H1 (cell line): ENCODE results near the gene TRIM31. TPM values are rescaled to one million over a fixed set of nuclear protein-coding genes. Genes with fewer than 3 reads are reported as not detected.

ENCODE experiments used
- CTCF ChIA-PET: fragments of 300-600 bp; sonication (Branson Sonifier 250); formaldehyde crosslinking; loops from one replicate; lab custom pipeline; 2021; ENCODE audit not compliant: partially characterized antibody; lab: Charles Lee
- POLR2A ChIA-PET: fragments of 300-600 bp; sonication (Branson Sonifier 250); formaldehyde crosslinking; loops from one replicate; lab custom pipeline; 2021; ENCODE audit warnings: inconsistent platforms; ENCODE audit not compliant: partially characterized antibody; lab: Charles Lee
- DNase-seq, 2 experiments: peaks; one replicate each; pipeline versions ENCODE4 v3.0.0 to v3.0.0-alpha.2; 2010 to 2022; ENCODE audit warnings: low spot score in 2 of 2, low read depth in 1 of 2, mixed read lengths in 1 of 2
- FAIRE-seq: peaks from 2 replicates; lab custom pipeline; 2011; peaks lifted over from hg19 to GRCh38; lab: Jason Lieb, UNC
- H2AFZ ChIP-seq: 2 replicates; pipeline ENCODE4 v1.8.1; 2012; ENCODE audit warnings: low read length, inconsistent platforms
- H2AK5ac ChIP-seq: 2 replicates; pipeline ENCODE4 v1.6.1; 2013; ENCODE audit warnings: low read depth, low read length
- H2BK120ac ChIP-seq: replicated peaks from 2 replicates; pipeline ENCODE3; 2013; ENCODE audit warnings: low read depth, low read length, inconsistent platforms
- H2BK12ac ChIP-seq: 2 replicates; pipeline ENCODE4 v1.6.1; 2013; ENCODE audit warnings: low read depth, low read length
- H2BK15ac ChIP-seq: 2 replicates; pipeline ENCODE4 v1.6.1; 2013; ENCODE audit warnings: low read length
- H2BK20ac ChIP-seq: 2 replicates; pipeline ENCODE4 v1.6.1; 2013; ENCODE audit warnings: low read length
- H2BK5ac ChIP-seq: 2 replicates; pipeline ENCODE4 v1.6.1; 2013; ENCODE audit warnings: low read depth, low read length
- H3K14ac ChIP-seq: 2 replicates; pipeline ENCODE4 v1.6.1; 2013; ENCODE audit warnings: inconsistent platforms; ENCODE audit not compliant: insufficient read length
- H3K18ac ChIP-seq: 2 replicates; pipeline ENCODE4 v1.6.1; 2013; ENCODE audit warnings: low read length; ENCODE audit errors: extremely low read depth
- H3K23ac ChIP-seq: 2 replicates; pipeline ENCODE4 v1.6.1; 2013; ENCODE audit warnings: inconsistent platforms; ENCODE audit not compliant: insufficient read length
- H3K23me2 ChIP-seq: 2 replicates; pipeline ENCODE4 v1.6.1; 2013; ENCODE audit warnings: low read depth, low read length
- H3K27ac ChIP-seq: 2 replicates; pipeline ENCODE4 v1.6.1; 2011; ENCODE audit warnings: low read depth, low read length, inconsistent platforms
- H3K27me3 ChIP-seq, 4 experiments: replicated peaks in 1 of 4; 1 replicate in 1 of 4; 2 replicates in 3 of 4; pipeline versions ENCODE4 v1.6.1 to v1.8.1; 2011 to 2013; ENCODE audit warnings: low read length in 3 of 4, mild to moderate bottlenecking in 3 of 4, inconsistent platforms in 2 of 4, mixed read lengths in 2 of 4, moderate library complexity in 1 of 4; ENCODE audit not compliant: control insufficient read depth in 3 of 4, insufficient read depth in 3 of 4; ENCODE audit errors: extremely low read depth in 1 of 4
- H3K36me3 ChIP-seq, 4 experiments: 2 replicates each; pipeline versions ENCODE4 v1.6.1 to v1.8.1; 2011 to 2013; ENCODE audit warnings: mild to moderate bottlenecking in 4 of 4, low read length in 3 of 4, moderate library complexity in 2 of 4, control low read depth in 1 of 4, inconsistent platforms in 1 of 4; ENCODE audit not compliant: insufficient read depth in 4 of 4, control insufficient read depth in 2 of 4
- H3K4ac ChIP-seq: replicated peaks from 2 replicates; pipeline ENCODE3; 2013; ENCODE audit warnings: low read length, low read depth, mixed read lengths, inconsistent platforms; ENCODE audit not compliant: insufficient read length
- H3K4me1 ChIP-seq, 4 experiments: replicated peaks in 1 of 4; 1 replicate in 1 of 4; 2 replicates in 3 of 4; pipeline versions ENCODE4 v1.6.1 to v1.8.1; 2011 to 2013; ENCODE audit warnings: low read length in 3 of 4, inconsistent platforms in 2 of 4, mixed read lengths in 1 of 4; ENCODE audit not compliant: insufficient read depth in 4 of 4, control insufficient read depth in 3 of 4
- H3K4me2 ChIP-seq, 2 experiments: 2 replicates each; pipeline versions ENCODE4 v1.6.1 to v1.8.1; 2011 to 2013; ENCODE audit warnings: low read depth in 2 of 2, low read length in 2 of 2, control low read depth in 1 of 2, inconsistent platforms in 1 of 2, mild to moderate bottlenecking in 1 of 2; ENCODE audit not compliant: insufficient read depth in 1 of 2
- H3K4me3 ChIP-seq, 4 experiments: fragments of 200-600, 300-600 bp in 1 of 4; sonication (generic), shearing (Covaris generic), sonication (Bioruptor Twin) in 1 of 4; 2 replicates each; pipeline versions ENCODE4 v1.5.1 to v1.8.1; 2011 to 2016; ENCODE audit warnings: low read length in 4 of 4, low read depth in 3 of 4, control low read depth in 2 of 4, inconsistent platforms in 2 of 4, mild to moderate bottlenecking in 2 of 4, mixed read lengths in 1 of 4, moderate library complexity in 1 of 4; ENCODE audit not compliant: insufficient read depth in 2 of 4; ENCODE audit errors: extremely low read depth in 1 of 4
- H3K56ac ChIP-seq: replicated peaks from 2 replicates; pipeline ENCODE3; 2013; ENCODE audit warnings: low read depth, mild to moderate bottlenecking, mixed read lengths, low read length, inconsistent platforms; ENCODE audit not compliant: insufficient read length
- H3K79me1 ChIP-seq: 2 replicates; pipeline ENCODE4 v1.6.1; 2013; ENCODE audit warnings: low read depth, low read length, control low read depth
- H3K79me2 ChIP-seq, 2 experiments: 2 replicates each; pipeline versions ENCODE4 v1.6.1 to v1.8.1; 2012 to 2013; ENCODE audit warnings: low read length in 2 of 2, mild to moderate bottlenecking in 2 of 2, inconsistent platforms in 1 of 2; ENCODE audit not compliant: insufficient read depth in 2 of 2, control insufficient read depth in 1 of 2
- H3K9ac ChIP-seq, 4 experiments: replicated peaks in 1 of 4; 1 replicate in 1 of 4; 2 replicates in 3 of 4; pipeline versions ENCODE4 v1.6.1 to v1.8.1; 2011 to 2013; ENCODE audit warnings: low read depth in 3 of 4, low read length in 3 of 4, control low read depth in 2 of 4, mild to moderate bottlenecking in 2 of 4, moderate library complexity in 2 of 4, inconsistent platforms in 1 of 4; ENCODE audit errors: extremely low read depth in 1 of 4
- H3K9me3 ChIP-seq, 2 experiments: 2 replicates each; pipeline versions ENCODE4 v1.6.1 to v1.8.1; 2012 to 2013; ENCODE audit warnings: mild to moderate bottlenecking in 2 of 2, moderate library complexity in 2 of 2, control low read depth in 1 of 2, inconsistent platforms in 1 of 2, low read depth in 1 of 2, low read length in 1 of 2, mixed read lengths in 1 of 2; ENCODE audit not compliant: insufficient read depth in 2 of 2
- H4K20me1 ChIP-seq, 2 experiments: replicated peaks in 1 of 2; 2 replicates each; pipeline versions ENCODE3 to v1.8.1; 2011 to 2013; ENCODE audit warnings: inconsistent platforms in 2 of 2, low read length in 2 of 2, mild to moderate bottlenecking in 1 of 2; ENCODE audit not compliant: insufficient read depth in 2 of 2, control insufficient read depth in 1 of 2
- H4K5ac ChIP-seq: 2 replicates; pipeline ENCODE4 v1.6.1; 2013; ENCODE audit warnings: low read length, low read depth, mixed read lengths, inconsistent platforms; ENCODE audit not compliant: insufficient read length
- H4K8ac ChIP-seq: 2 replicates; pipeline ENCODE4 v1.8.0; 2013; ENCODE audit warnings: mild to moderate bottlenecking, moderate library complexity, low read length, inconsistent platforms; ENCODE audit not compliant: insufficient read depth; ENCODE audit errors: extremely low read depth
- H4K91ac ChIP-seq: replicated peaks from 2 replicates; pipeline ENCODE3; 2013; ENCODE audit warnings: low read length, mixed read lengths, inconsistent platforms; ENCODE audit not compliant: insufficient read length
- ATF3 ChIP-seq: IDR thresholded peaks from 2 replicates; pipeline ENCODE4 v1.6.1; 2011; ENCODE audit warnings: low read depth, mild to moderate bottlenecking, low read length; ENCODE audit not compliant: insufficient read depth
- CHD2 ChIP-seq: IDR thresholded peaks from 2 replicates; pipeline ENCODE4 v1.6.1; 2012; ENCODE audit warnings: low read length, improper control_type of control experiment
- CTBP2 ChIP-seq: IDR thresholded peaks from 2 replicates; pipeline ENCODE4 v1.7.0; 2011; ENCODE audit warnings: borderline replicate concordance, mild to moderate bottlenecking, moderate library complexity, mixed read lengths, low read length; ENCODE audit not compliant: insufficient read depth, insufficient read length
- EP300 ChIP-seq, 2 experiments: IDR thresholded peaks; 1 replicate in 1 of 2; 2 replicates in 1 of 2; pipeline ENCODE4 v1.6.1; 2011 to 2012; ENCODE audit warnings: low read depth in 2 of 2, low read length in 2 of 2, mild to moderate bottlenecking in 2 of 2, borderline replicate concordance in 1 of 2, inconsistent platforms in 1 of 2, moderate library complexity in 1 of 2
- JUND ChIP-seq: IDR thresholded peaks from 2 replicates; pipeline ENCODE4 v1.6.1; 2011; ENCODE audit warnings: mild to moderate bottlenecking, improper control_type of control experiment, low read length
- KDM1A ChIP-seq: fragments of 200-600, 300-600 bp; sonication (generic); IDR thresholded peaks from 2 replicates; pipeline ENCODE4 v1.7.1; 2016; ENCODE audit warnings: mild to moderate bottlenecking, low read length, borderline replicate concordance
- KDM4A ChIP-seq: IDR thresholded peaks from one replicate; pipeline ENCODE4 v1.7.1; 2012; ENCODE audit warnings: low read depth, mild to moderate bottlenecking, moderate library complexity, low read length, inconsistent platforms; ENCODE audit not compliant: severe bottlenecking
- POLR2AphosphoS5 ChIP-seq: IDR thresholded peaks from 2 replicates; pipeline ENCODE4 v1.6.1; 2011; ENCODE audit warnings: low read depth, low read length
- SRF ChIP-seq: IDR thresholded peaks from 2 replicates; pipeline ENCODE4 v1.6.1; 2011; ENCODE audit warnings: mild to moderate bottlenecking, low read depth, low read length, moderate library complexity
- WGBS, 2 experiments: shearing (Covaris generic) in 1 of 2; methylation state at CpG; one replicate each; pipeline versions ENCODE4 v1.1.6 to v1.1.7; 2013 to 2015; ENCODE audit warnings: low lambda C conversion rate in 2 of 2, mixed read lengths in 2 of 2, inconsistent platforms in 1 of 2, low coverage in 1 of 2, missing lambda C conversion rate in 1 of 2; ENCODE audit not compliant: insufficient replicate concordance in 2 of 2, insufficient coverage in 1 of 2, insufficient read length in 1 of 2; ENCODE audit errors: extremely low coverage in 1 of 2, missing lambda C conversion rate in 1 of 2; 5-methylcytosine and 5-hydroxymethylcytosine counted together
- polyA plus RNA-seq, 7 experiments: library from polyadenylated mRNA; depleted of rRNA in 3 of 7; stranded (reverse) in 5 of 7; unstranded in 2 of 7; fragments of >200 nt in 5 of 7; fragments of 200-250 nt in 2 of 7; gene quantifications; 1 replicate in 5 of 7; 2 replicates in 1 of 7; 4 replicates in 1 of 7; pipeline versions ENCODE4 v1.2.1 to v1.2.3, GENCODE V29; 2011 to 2013; ENCODE audit warnings: missing spikeins in 2 of 7, mixed read lengths in 2 of 7
- total RNA-seq: library from RNA; stranded (reverse); fragmentation: NEBNext Ultra II Directional; extraction: Animal tissue kit (Norgen Biotek cat#: 25700); gene quantifications from 2 replicates; pipeline ENCODE4 v1.2.1, GENCODE V29; 2021

The TRIM31 gene
- total and polyA plus RNA-seq, 2 of the 8 experiments (the other 6 are each of a cell fraction or from before 2014, with no cell fraction given): not detected

- Histone ChIP-seq H4K91ac (no peak overlapping the region), H3K27ac (no peak overlapping the region), H4K8ac (no peak overlapping the region), H3K4me1 (no peaks in the 10 kb centered on the region), H3K4ac (no peak overlapping the region), H4K20me1 (no peaks in the 10 kb centered on the region), H3K56ac (no peak overlapping the region), H2BK120ac (no peak overlapping the region)
- no peak for TF ChIP-seq CHD2
- TF ChIP-seq SRF: no peak
- TF ChIP-seq EP300 (IDR thresholded peaks at IDR 0.05; ENCODE audit: borderline replicate concordance in 1 of 2, low read depth in 2 of 2, low read length in 2 of 2): no peak
- TF ChIP-seq ATF3: no peak
- no peak for TF ChIP-seq KDM1A
- no peak for TF ChIP-seq CTBP2
- no peak for TF ChIP-seq POLR2AphosphoS5
- no peak for TF ChIP-seq KDM4A
- TF ChIP-seq JUND: no peak
- TF ChIP-seq, all 59 proteins: peak for 0
- H2BK12ac ChIP-seq: no peak overlapping the region
- no peaks in the 10 kb centered on the region for H3K9me3 ChIP-seq
- POLR2A ChIA-PET: no interaction called here
- H2BK15ac ChIP-seq: no peak overlapping the region
- H2AK5ac ChIP-seq: no peak overlapping the region
- no peak overlapping the region for H2BK20ac ChIP-seq
- H3K23ac ChIP-seq: no peak overlapping the region
- no peak overlapping the region for H3K4me3 ChIP-seq
- H2BK5ac ChIP-seq: no peak overlapping the region
- H3K79me2 ChIP-seq: no peaks in the 10 kb centered on the region
- H3K23me2 ChIP-seq: no peaks in the 10 kb centered on the region
- H3K4me2 ChIP-seq: no peak overlapping the region
- FAIRE-seq: no peak
- no peak overlapping the region for H2AFZ ChIP-seq
- CTCF ChIA-PET: interaction anchor here (1.8 to 6.9 kb wide), 2 partner anchors 10 to 24 kb away, joined by 5 to 50 read pairs; no protein-coding TSS in a partner anchor
- no peak overlapping the region for H3K14ac ChIP-seq
- 69% methylated on average over 4 of the region's 4 CpGs; no CpG with 5 or more reads in 1 of the 2 experiments for WGBS, 2 experiments
- no peaks in the 10 kb centered on the region for H3K36me3 ChIP-seq
- no peak overlapping the region for H3K18ac ChIP-seq
- DNase-seq: no peak
- H3K9ac ChIP-seq: no peak overlapping the region
- H3K27me3 ChIP-seq: peaks cover 0 to 4% (median 1%) of the 10 kb centered on the region in 4 experiments; a peak in 3 of 7 replicates
- no peak overlapping the region for H4K5ac ChIP-seq
- no peaks in the 10 kb centered on the region for H3K79me1 ChIP-seq
Measured at GRCh38 chr6:30156262-30156599, 43.3 kb upstream of the TRIM31 start.
